Measurements from ENCODE around the gene TGM5.
"Not testable (repeated sequence)": the region's sequence is repeated elsewhere in the genome, so short reads cannot be mapped to it uniquely, and the experiment has no call there.

TGM5 gene

DNA sequence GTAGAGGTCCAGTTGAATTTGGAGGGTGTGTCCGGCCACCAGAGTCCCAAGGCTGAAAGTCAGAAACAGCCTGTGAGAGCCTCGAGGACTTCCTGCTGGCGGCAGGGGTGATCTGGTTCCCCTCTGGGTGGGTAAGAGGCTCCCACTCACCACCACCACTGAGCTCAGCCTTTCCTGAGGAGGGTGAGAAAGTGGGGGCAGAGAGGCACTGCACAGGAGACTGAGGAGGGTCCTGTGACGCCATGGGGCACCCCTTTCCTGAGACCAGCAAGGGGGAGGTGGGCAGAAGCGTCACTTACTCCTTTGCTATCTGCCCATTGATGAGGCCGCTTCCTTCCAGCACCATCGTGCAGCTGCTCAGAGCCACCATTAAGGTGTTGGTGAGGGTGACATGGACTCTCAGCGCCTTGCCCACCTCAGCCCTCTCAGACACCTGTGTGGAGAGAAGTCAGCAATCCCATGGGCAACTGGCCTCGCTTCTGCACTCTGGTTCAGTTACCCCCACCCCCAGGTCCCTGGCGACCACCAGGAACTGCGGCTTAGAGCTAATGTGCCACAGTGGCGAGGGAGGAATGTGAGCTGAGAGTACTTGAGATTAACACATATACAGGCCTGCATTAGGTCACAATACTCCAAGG, 10.0 kb upstream of the TGM5 start:
- no peak overlapping the region for H3K4me3 ChIP-seq (ENCODE audit: low read depth, low read length)
- no peak for DNase-seq (ENCODE audit: low read depth)

DNA sequence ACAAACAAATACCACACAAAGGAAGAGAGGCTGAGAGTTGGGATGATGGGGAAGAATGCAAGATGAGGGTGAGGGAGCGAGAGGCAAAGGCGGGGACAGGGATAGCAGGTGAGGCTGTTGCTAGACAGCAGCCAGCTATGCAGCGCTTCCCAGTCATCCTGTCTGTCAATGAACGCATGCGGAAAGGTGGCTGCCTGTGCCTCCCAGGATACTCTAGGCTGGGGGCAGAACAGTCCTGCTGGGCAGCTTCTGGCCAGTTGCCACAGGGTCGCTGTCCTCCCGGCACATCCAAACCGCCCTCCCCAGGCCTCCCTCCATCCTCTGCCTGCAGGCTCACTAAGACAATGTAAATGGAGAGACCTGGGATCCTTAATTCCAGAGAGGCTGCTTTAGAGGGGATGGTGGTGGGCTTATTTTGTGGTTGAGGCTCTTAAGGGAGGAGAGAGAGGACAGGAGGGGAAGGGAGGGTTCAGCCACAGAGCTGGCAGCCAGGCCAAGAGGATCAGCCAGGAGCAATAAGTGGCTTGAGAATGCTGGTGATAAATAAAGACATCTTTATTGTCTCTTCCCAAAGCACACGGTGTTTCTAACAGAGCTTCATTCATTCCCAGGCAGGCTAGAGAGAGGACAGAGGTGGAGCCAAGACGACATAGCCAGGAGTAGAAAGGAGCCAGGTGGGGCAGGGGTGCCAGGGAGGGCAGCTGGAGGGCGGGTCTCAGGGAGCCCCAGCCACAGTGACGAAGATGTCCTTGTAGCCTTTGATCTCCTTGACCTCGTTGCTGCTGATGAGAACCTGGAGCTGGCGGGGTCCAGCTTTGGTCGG, 9.2 kb upstream of the TGM5 start:
- no peak overlapping the region for H3K4me3 ChIP-seq (ENCODE audit: low read depth, low read length)
- no peak for DNase-seq (ENCODE audit: low read depth)

DNA sequence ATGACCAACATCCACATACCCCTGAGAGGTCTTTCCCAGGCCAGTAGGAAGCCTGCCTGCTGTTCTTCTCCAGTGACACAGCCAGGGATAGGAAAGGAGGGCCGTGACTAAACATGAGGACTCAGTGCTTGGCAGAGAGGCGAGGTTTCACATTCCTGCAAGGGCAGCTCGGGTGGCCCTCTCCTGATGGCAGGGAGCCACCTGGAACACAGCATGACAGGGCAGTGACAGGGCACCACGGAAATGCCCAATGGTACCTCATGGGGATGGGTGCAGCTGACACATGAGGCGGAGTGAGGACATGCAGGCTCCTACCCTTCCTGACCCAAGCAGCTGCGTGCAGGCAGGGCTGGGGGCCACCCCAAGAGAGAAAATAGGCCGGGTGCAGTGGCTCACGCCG, 7.4 kb upstream of the TGM5 start:
- DNase-seq (ENCODE audit: low read depth): no peak
- H3K4me3 ChIP-seq (ENCODE audit: low read depth, low read length): no peak overlapping the region

DNA sequence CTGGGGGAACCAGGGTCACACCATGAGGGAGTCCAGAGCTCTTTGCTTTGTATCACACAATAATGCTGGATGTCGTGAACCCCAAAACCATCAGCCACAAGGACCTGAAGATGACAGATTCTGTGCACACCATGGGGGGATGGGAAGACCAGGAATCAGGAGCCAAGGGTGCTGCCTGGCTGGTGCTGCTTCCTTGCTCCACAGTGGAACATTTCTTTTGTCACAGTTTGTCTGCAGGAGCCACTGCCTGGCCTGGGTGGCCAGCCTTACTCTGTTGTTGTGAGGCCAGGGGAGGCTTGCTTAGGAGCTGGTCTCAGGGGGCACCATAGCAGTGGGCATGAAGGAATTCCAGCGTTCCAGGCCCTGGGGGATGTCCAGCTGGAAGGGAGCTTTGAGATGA, 6.5 kb upstream of the TGM5 start:
- DNase-seq (ENCODE audit: low read depth): no peak
- no peak overlapping the region for H3K4me3 ChIP-seq (ENCODE audit: low read depth, low read length)

DNA sequence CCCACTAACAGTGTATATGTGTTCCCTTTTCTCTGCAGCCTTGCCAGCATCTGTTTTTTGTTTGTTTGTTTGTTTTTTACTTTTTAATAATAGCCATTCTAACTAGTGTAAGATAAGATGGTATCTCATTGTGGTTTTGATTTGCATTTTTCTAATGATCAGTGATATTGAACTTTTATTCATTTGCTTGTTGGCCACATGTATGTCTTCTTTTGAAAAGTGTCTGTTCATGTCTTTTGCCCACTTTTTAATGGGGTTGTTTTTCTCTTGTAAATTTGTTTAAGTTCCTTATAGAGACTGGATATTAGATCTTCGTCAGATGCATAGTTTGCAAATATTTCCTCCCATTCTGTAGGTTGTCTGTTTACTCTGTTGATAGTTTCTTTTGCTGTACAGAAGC, 5.2 kb upstream of the TGM5 start:
- not testable (repeated sequence) for H3K4me3 ChIP-seq (ENCODE audit: low read depth, low read length); DNase-seq (ENCODE audit: low read depth)

DNA sequence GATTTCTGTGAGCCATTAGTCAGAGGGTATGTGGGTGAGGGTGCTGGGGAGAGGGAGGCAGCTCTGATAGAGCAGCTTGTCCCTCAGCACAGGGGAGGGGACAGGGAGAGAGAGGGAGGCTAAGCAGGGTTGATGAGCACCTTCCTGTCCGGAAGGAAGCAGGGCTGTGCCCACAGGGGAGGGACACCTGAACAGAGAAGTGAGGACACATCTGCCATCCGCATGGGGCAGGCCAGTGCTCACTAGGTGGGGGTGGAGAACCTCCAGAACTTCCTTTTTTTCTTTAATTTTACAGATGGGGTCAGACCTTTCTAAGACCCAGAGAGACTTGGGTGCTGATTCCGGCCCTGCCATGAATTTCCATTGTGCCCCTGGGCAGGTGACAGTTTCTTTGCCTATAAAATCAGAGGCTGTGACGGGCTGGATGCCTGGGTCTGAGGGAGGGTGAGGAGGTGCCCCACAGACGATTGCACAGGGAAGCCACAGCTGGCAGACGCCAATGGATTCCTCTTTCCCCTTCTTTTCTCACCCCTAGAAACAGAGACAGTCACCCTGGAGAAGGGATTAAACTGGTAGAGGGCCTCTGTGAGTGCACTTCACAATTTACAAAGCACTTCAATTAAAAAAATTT, 4.1 kb upstream of the TGM5 start:
- DNase-seq (ENCODE audit: low read depth): no peak
- no peak overlapping the region for H3K4me3 ChIP-seq (ENCODE audit: low read depth, low read length)

DNA sequence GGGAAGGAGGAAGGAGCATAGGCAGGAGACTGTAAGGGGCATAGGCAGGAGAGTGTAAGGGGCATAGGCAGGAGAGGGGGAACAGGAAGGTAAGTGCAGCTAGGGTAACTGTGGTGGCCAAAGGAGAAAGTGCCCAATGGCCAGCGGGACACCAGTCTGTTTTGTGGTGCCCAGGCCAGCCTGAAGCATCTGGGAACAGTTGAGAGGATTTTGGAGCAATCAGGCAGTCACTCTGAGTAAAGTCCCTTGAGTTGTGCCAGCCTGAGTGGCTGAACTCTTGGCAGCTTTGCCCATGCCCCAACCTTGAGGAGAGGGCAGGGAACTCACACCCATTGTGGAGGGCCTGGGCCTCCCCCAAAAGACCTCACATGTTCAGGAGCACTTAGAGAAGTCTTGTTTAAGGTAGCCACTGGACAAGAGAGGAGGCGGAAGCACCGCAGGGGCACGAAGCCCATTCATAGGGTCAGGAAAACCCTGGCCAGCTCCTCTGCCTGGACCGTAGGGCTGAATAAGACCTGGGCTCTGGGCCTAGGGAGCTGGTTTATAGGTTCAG, 3.5 kb upstream of the TGM5 start:
- no peak for DNase-seq (ENCODE audit: low read depth)
- no peak overlapping the region for H3K4me3 ChIP-seq (ENCODE audit: low read depth, low read length)

DNA sequence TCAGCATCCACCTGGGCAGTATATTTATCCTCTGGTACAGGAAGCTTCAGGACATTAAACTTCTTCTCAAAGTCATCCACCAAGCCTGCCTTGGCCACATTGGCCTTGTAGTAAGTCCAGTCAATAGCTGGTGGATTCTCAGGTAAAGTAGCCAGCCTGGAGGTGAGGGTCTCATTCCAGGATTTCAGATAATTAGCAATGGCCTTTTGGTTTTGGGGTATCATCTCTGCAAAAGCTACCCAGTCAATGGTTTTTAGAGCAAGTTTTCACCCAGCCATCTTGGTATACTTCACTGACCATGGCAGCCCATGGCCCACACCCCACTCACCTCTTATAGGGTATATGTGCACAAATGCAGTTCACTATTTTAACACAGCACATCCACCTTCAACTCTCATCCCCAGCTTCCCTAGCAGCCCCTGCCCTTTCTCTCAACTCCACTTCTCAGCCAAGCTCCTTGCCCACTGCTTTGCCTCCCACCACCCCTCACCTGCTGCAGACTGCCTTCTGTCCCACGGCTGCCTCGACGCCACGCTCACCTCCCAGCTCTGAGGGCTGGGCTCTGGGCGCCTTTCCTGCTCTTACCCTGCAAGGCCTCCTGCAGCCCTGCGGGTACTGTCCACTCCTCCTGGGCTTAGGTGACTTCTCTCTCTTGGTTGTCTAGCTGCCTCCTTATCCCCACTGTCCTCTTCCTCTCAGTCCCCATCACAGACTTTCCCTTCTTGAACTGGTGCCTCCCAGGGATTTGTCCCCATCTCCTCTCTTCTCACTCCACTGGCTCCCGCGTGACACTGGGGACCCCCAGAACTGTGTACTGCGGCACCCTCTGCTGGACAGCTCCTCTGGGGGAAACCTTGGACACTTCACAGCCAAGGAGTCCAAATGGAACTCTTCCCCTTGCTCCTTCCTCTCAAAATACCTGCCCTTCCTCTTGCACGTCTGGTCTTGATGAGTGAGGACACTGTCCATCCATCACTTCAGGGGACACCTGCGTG, 1.7 kb upstream of the TGM5 start:
- DNase-seq (ENCODE audit: low read depth): no peak
- no peak overlapping the region for H3K4me3 ChIP-seq (ENCODE audit: low read depth, low read length)

DNA sequence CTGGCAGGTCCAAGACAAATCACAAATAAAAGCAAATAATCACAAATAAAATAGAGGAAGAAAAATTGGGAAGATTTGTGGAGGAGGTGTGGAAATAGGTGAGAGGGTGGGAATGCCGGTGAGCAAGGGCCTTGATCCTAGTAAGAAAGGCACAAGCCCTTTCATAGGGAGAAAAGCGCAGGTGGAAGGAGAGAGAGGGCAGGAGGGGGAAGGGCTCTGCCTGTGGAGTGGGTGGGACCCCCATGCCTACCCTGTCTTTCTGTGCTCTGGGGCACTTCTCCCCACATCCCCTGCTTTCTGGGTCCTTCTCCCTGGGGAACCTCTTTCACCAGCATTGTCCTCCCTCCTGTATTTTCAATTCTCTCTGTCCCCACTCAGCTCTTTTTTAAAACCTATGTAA, 711 bp upstream of the TGM5 start:
- DNase-seq (ENCODE audit: low read depth): no peak
- no peak overlapping the region for H3K4me3 ChIP-seq (ENCODE audit: low read depth, low read length)

DNA sequence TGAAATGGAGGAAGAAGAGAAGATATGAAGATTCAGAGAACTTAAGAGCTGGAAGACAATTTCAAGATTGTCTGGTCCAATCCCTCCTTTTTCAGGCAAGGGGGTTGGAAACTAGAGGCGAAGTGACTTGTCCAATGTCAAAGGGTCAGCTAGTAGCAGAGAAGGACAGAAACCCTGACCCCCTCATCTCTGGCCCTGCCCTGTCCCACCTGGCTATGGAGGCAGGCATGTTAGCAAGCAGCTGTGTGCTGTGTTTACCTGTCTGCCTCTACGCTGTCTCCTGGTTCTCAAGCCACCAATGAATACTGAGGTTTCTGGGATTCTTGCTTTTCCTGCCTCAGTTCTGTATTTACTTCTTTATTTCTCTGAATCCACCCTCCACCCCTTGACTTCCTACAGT, 342 bp downstream of the TGM5 start:
- DNase-seq (ENCODE audit: low read depth): no peak
- H3K4me3 ChIP-seq (ENCODE audit: low read depth, low read length): no peak overlapping the region

DNA sequence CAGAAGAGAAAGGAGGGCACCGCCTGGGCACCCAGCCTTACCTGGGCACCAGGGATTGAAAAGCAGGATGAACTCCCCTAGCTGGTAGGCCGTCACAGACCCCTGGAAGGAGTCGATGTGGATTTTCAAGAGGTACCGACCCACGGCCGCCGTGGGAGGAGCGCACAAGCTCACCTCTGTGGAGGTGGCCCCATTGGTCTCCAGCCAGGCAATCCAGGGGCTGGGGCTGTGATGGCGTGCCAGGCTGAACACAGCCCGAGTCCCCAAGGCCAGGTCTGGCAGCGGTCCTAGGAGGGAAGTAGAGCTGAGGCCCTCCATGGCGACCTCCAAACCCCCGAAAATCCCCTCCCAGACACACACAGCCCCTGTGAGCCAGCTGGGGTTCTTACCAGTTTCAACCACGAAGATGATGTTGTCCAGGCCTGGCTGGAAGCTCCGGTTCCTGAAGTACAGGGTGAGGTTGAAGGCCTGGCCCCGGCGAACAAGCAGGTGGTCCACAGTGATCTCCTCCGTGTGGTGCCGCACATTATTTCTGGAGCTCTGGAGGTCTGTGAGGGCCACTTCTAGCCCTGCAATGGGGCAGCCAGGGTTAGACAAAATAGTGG, 6.6 kb downstream of the TGM5 start:
- no peak overlapping the region for H3K4me3 ChIP-seq (ENCODE audit: low read depth, low read length)
- DNase-seq (ENCODE audit: low read depth): no peak

DNA sequence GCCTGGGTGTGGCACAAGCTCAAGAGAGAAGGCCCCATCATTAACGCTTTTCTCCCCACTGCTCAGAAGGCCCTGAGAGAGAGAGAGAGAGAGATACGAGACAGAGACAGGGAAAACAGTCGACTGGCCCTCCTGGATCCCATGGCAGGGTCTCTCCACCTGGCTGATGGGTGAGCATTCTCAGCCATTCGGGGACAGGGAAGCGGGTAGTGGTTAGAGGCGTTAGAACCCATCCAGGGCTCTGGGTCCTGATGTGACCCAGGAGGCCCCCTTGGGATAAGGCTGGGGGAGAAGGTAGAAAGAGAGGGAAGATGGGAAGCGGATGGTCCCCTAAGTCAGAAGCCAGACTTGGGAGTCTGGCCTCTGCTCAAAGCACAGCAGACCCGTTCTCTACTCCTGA, 7.9 kb downstream of the TGM5 start:
- no peak overlapping the region for H3K4me3 ChIP-seq (ENCODE audit: low read depth, low read length)
- no peak for DNase-seq (ENCODE audit: low read depth)

DNA sequence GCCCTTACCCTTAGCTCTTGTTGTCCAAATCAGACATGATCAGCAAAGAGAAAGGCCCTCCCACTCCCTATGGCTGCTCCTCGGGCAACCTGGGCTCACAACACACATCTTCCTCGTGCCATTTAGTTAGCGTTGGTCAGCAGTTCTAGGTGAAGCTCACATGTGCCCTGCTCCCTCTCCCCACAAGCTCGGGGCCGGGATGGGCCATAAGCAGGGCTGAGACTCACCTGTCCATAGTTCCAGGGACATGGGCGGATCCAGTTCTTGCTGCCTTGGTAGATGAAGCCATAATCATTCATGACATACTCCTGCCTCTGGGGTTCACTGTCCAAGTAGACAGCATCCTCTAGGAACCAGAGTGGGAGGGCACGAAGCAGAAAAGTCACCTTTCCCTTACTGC, 10.4 kb downstream of the TGM5 start:
- no peak for DNase-seq (ENCODE audit: low read depth)
- H3K4me3 ChIP-seq (ENCODE audit: low read depth, low read length): no peak overlapping the region

DNA sequence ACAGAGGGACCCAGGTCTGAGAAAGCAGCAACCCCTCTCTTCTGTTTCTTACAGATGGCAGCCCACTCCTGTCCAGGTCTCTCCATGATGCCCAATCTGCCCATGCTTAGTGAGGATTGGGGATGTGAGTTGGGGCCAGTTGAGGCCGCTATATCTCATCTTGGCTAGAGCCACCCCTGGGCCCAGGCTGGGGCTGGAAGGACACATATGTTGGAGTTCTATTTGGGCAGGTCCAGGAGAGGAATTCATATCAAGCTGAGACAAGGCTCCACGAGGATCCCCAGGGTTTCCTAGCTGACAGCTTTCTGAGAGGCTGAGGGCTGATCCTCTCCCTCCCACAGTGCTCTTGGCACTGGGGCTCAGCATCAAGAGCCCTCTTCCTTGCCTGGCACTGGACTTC, 11.4 kb downstream of the TGM5 start:
- DNase-seq (ENCODE audit: low read depth): no peak
- no peak overlapping the region for H3K4me3 ChIP-seq (ENCODE audit: low read depth, low read length)

DNA sequence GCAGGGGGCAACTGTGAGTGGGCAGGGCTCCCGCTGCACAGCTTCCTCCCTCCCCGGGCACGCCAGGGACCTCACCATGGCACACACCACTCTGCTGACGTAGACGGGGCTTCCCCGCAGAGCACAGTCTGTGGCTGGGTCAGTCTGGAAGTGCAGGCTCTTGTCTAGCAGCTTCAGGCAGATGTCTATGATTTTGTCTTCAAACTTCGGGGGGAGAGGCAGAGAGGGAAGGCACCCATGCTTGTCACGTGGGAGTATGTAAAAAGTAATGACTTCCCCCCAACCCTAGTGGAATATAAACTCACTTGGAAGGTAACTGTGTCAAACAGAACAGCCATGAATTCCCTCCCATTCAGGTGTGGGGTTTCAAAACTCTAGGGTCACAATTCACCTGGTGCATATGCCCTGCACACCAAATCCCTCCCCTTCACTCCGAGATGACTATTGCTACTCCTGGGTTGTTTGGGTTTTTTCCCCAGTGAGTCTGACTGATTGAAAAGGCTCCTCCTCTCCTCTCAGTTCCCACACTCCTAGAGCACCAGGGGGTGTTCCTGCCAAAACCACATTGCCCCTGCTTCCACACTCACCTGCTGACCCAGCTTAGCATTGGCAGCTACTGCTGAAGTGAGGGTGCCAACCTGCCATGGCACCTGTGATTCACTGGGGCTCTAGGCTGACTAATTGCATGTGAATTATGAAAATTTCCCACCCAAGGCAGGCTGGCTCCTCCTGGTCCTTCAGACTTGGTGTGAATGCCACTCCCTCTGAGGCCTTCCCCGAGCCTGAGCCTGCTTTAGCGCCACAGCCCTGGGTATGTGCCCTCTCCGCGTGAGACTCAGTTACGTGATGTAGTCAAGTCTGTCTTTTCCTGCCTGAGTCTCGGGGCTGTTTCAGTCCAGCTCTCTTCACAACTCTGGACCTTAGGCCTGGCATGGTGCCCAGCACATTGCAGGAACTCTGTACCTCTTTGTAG, 13.0 kb downstream of the TGM5 start:
- DNase-seq (ENCODE audit: low read depth): no peak
- no peak overlapping the region for H3K4me3 ChIP-seq (ENCODE audit: low read depth, low read length)

DNA sequence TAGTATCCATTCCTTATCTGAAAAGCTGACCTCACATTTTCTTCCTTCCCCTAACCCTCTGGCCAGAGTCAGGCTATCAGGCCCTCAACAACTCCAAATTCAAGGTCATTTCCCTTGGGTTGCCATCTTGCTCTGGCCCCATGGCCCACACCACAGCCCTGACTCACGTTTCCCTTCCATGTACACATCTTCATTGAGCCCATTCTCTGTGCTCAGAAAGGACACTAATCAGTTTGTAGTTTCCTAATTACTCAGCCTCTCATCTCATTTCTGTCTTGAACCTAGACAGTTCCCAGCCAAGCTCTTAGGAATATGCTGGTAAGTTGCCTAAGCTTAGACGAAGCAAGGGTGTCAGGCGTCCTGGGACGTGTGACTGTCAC, 14.9 kb downstream of the TGM5 start:
- DNase-seq (ENCODE audit: low read depth): no peak
- H3K4me3 ChIP-seq (ENCODE audit: low read depth, low read length): no peak overlapping the region

DNA sequence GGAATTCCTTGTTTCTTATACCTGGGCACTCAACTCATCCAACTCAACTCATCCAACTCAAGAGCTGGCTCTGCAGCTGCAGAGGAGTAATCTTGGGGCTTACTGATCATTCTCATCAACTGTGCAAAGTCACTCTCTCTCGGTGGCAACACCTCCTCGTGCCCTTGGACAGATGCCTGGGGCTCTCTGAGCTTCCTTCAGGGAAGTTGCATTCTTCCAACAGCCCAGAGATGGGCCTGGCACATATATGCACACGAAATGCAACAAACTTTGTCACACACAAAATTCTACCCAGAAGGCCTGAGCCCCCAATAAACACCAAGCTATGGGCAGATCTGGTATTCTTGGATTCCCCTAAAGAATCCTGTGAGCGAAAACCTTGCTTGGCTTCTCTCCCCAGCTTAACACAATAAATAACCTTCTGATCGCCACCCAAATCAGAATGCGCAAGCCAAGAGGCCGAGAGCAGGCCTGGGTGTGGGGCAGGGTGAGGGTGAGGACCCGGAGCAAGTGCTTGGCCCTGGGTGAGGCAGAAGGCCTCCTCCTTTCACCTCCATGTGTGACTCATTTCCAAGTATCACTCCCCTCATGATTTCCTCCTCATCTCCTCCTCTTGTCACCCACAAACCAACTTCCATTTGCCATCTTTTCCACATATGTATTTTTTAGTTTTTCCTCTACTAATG, 15.4 kb downstream of the TGM5 start:
- DNase-seq (ENCODE audit: low read depth): no peak
- no peak overlapping the region for H3K4me3 ChIP-seq (ENCODE audit: low read depth, low read length)

All from skeletal muscle cell (primary cell).